BE2C (cell line): Measurements from ENCODE around the gene VPS35L.
"Not testable (repeated sequence)": the region's sequence is repeated elsewhere in the genome, so short reads cannot be mapped to it uniquely, and the experiment has no call there.

ENCODE experiments used
- DNase-seq: peaks from one replicate; pipeline ENCODE4 v3.0.0-alpha.2; 2020
- H3K27me3 ChIP-seq: fragments of 250-450 bp; sonication (Bioruptor Pico); 2 replicates; pipeline ENCODE4 v1.5.1; 2020; ENCODE audit warnings: mild to moderate bottlenecking
- H3K36me3 ChIP-seq: fragments of 250-450 bp; sonication (Bioruptor Pico); 2 replicates; pipeline ENCODE4 v1.5.1; 2020; ENCODE audit warnings: mild to moderate bottlenecking
- H3K4me1 ChIP-seq: fragments of 250-450 bp; sonication (Bioruptor Pico); 2 replicates; pipeline ENCODE4 v1.5.1; 2020
- H3K4me3 ChIP-seq: 2 replicates; pipeline ENCODE4 v1.5.1; 2011; ENCODE audit warnings: low read depth, low read length
- H3K9me3 ChIP-seq: fragments of 250-450 bp; sonication (Bioruptor Pico); 2 replicates; pipeline ENCODE4 v1.5.1; 2020
- TF ChIP-seq, protein P1 (sequence below): IDR thresholded peaks from 2 replicates; pipeline ENCODE4 v1.5.1; 2012; ENCODE audit warnings: mild to moderate bottlenecking, low read depth, low read length

VPS35L gene

DNA sequence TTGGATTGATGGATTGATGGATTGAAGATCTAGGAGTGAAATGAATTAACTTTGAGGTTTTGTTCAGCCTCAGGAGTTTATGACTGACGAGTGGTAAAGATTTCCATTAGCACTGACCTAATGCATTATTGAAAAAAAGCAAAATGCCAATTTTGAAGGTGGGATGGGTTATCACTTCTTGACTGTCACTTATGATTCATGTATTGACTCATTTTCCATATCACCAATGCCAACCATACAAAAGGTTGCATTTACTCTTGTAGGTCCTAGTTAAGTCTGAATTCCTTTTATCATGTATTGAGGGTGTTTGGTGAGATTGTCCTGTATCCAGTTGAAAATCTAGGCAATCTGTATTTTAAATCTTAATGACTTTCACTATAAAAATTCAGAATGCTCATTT, 104.9 kb downstream of the VPS35L start:
- Histone ChIP-seq H3K4me1 (no peaks in the 10 kb centered on the region), H3K27me3 (no peaks in the 10 kb centered on the region), H3K9me3 (no peaks in the 10 kb centered on the region), H3K4me3 (no peak overlapping the region), H3K36me3 (no peaks in the 10 kb centered on the region; the same call in 1 of the 2 replicates)
- no peak for DNase-seq
- TF ChIP-seq, protein P1, sequence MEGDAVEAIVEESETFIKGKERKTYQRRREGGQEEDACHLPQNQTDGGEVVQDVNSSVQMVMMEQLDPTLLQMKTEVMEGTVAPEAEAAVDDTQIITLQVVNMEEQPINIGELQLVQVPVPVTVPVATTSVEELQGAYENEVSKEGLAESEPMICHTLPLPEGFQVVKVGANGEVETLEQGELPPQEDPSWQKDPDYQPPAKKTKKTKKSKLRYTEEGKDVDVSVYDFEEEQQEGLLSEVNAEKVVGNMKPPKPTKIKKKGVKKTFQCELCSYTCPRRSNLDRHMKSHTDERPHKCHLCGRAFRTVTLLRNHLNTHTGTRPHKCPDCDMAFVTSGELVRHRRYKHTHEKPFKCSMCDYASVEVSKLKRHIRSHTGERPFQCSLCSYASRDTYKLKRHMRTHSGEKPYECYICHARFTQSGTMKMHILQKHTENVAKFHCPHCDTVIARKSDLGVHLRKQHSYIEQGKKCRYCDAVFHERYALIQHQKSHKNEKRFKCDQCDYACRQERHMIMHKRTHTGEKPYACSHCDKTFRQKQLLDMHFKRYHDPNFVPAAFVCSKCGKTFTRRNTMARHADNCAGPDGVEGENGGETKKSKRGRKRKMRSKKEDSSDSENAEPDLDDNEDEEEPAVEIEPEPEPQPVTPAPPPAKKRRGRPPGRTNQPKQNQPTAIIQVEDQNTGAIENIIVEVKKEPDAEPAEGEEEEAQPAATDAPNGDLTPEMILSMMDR: no peak

DNA sequence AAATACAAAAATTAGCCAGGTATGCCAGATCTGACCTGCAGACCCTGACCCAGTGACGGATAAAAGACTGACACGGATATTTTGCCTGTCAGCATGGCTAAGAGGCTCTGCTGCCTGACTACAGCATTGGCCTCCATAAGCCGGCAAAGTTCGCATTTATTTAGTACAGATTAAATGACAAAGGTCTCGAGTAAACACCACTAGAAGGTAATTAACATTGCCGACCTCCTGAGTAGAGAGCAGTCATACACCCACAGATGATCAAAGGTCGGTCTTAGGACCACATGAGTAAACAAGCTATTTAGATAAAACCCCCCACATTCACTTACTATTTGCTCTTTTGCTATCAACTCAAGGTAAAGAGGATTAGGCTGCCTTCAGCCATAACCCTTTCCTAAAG, 106.8 kb downstream of the VPS35L start:
- TF ChIP-seq, protein P1: no peak
- Histone ChIP-seq H3K4me1 (no peaks in the 10 kb centered on the region), H3K27me3 (no peaks in the 10 kb centered on the region), H3K4me3 (no peak overlapping the region), H3K36me3 (no peaks in the 10 kb centered on the region; the same call in 1 of the 2 replicates), H3K9me3 (no peaks in the 10 kb centered on the region)
- no peak for DNase-seq

DNA sequence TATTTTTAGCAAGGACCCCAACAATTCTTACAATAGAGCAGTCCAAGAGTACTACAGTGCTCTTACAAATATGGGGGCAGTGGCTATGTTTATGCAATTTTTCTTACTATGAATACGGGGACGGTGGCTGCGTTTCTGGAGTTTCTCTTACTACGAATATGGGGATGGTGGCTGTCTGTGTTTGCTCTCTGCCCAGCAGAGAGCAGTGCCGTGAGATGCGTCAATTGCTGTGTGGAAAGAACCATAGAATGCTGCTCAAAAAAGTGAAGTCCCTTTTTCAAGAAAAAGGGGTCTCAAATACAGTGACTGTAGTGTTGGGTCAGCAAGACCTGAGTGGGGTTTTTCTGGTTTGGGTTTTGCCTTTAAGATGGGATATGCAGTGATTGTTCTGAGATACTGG, 108.7 kb downstream of the VPS35L start:
- Histone ChIP-seq H3K4me3 (no peak overlapping the region), H3K4me1 (no peaks in the 10 kb centered on the region), H3K36me3 (no peaks in the 10 kb centered on the region; the same call in 1 of the 2 replicates), H3K9me3 (no peaks in the 10 kb centered on the region), H3K27me3 (no peaks in the 10 kb centered on the region)
- no peak for DNase-seq
- TF ChIP-seq, protein P1: no peak

DNA sequence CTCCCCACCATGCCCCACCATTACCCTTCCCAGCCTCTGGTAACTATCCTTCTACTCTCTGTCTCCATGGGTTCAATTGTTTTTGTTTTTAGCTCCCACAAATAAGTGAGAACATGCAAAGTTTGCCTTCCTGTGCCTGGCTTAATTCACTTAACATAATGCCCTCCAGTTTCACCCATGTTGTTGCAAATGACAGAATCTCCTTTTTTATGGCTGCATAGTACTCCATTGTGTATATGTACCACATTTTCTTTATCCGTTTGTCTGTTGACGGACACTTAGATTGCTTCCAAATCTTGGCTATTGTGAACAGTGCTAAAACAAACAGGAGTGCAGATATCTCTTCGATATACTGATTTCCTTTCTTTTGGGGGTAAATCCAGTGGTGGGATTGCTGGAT, 109.8 kb downstream of the VPS35L start:
- not testable (repeated sequence) for H3K9me3 ChIP-seq, H3K4me3 ChIP-seq, H3K36me3 ChIP-seq, H3K4me1 ChIP-seq, H3K27me3 ChIP-seq, DNase-seq

DNA sequence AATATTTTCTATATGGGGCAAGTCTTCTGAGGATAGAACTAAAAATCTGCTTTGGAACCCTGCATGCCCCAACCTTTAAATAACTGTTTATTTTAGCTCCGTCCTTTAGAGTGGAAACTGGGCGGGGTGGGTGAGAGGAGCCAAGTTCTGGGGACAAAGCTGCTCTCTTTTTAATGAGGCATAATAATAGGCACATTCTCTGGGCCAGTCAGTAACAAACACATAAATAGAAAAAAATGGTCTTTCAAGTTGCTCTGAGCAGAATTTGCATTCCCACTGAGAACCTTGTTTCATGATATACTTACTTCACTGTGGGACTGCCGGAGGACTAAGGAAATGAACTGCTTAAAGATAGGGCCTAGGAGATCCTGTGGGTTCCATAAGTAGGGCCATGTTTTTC, 111.0 kb downstream of the VPS35L start:
- H3K4me1 ChIP-seq: no peaks in the 10 kb centered on the region
- no peaks in the 10 kb centered on the region for H3K27me3 ChIP-seq
- H3K4me3 ChIP-seq: no peak overlapping the region
- no peak for DNase-seq
- H3K36me3 ChIP-seq: no peaks in the 10 kb centered on the region
- TF ChIP-seq, protein P1: no peak
- no peaks in the 10 kb centered on the region for H3K9me3 ChIP-seq

DNA sequence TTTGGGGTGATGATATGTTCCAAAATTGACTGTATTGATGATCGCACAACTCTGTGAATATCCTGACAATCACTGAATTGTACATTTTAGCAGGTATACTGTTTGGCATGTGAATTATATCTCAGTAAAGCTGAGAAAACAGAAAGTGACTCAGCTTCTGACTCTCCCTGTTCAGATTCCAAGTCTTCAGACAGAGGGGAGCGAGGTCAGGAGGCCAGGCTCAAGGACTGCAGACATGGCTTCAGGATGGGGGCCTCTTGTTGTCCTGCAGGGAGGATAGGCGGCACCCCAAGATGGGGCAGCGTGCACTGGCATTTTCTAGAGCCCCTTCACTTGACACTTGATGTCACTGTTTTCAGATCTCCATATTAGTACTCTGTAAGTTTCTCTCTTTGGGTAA, 116.9 kb downstream of the VPS35L start:
- H3K27me3 ChIP-seq: no peaks in the 10 kb centered on the region
- TF ChIP-seq, protein P1: no peak
- no peak for DNase-seq
- no peaks in the 10 kb centered on the region for H3K4me1 ChIP-seq
- no peaks in the 10 kb centered on the region for H3K36me3 ChIP-seq
- H3K4me3 ChIP-seq: no peak overlapping the region
- H3K9me3 ChIP-seq: no peaks in the 10 kb centered on the region

DNA sequence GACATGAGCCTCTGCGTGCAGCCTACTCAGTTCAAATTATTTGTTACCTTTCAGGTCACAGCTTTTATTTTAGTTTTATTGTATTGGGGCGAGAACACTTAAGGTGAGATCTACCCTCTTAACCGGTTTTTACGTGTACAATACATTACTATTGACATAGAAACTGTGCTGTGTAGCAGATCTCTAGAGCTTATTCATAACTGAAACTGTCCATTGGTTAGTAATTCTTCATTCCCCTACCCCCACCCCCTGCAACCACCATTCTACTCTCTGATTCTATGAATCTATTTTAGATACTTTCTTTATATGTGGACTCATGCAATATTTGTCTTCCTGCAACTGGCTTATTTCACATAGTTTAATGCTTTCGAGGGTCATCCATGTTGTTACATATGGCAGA, 119.0 kb downstream of the VPS35L start:
- no peak for DNase-seq
- Histone ChIP-seq H3K9me3 (no peaks in the 10 kb centered on the region), H3K36me3 (no peaks in the 10 kb centered on the region), H3K4me3 (no peak overlapping the region), H3K27me3 (no peaks in the 10 kb centered on the region), H3K4me1 (no peaks in the 10 kb centered on the region)
- TF ChIP-seq, protein P1: no peak
